ENCODE measurements around the gene ROCK2.

Gene ROCK2

DNA sequence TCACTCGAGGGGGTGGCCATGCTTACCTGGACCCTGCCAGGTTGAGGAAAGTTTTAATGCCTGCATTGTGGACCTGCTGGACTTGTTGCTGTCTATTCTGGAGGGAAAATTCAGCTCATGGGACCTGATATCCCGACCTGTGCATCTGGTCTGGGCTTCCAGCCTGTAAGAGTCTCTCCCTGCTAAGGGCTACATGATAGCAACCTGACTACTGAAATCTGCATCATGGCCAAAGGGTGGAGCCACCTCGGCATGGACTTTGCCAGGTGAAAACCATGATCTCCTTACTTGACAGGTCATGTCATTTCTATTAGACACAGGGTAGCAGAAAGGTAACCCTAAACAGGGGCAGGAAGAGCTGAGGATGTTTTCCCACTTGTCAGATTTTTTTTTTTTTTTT is 202.1 kb downstream of the ROCK2 start:
- no peak overlapping the region for H3K4me3 ChIP-seq (ENCODE audit: low read depth, low read length)
- TF ChIP-seq CTCF (IDR thresholded peaks at IDR 0.05; ENCODE audit: borderline replicate concordance, insufficient read depth, low read depth, low read length) = no peak

DNA sequence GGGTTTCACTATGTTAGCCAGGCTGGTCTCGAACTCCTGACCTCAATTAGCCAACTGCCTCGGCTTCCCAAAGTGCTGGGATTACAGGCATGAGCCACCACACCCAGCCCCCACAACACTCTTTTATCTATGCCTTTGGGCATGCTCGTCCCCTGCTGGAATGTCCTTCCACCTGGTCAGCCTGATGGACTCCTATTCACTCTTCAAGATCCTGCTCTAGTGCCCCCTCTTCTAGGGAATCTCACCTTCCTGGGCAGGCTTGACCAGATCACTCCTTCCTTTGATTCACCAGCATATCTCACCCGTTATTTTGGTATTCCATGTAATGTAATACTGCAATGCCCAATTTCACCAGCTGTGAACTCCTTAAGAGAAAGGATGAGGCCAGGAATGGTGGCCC is 203.1 kb downstream of the ROCK2 start:
- no peak overlapping the region for H3K4me3 ChIP-seq (ENCODE audit: low read depth, low read length)
- TF ChIP-seq CTCF (IDR thresholded peaks at IDR 0.05; ENCODE audit: borderline replicate concordance, insufficient read depth, low read depth, low read length) = no peak

GRCh38 chr2:11140492-11140891 is 203.9 kb downstream of the ROCK2 start:
- no peak for TF ChIP-seq CTCF (IDR thresholded peaks at IDR 0.05; ENCODE audit: borderline replicate concordance, insufficient read depth, low read depth, low read length)

DNA sequence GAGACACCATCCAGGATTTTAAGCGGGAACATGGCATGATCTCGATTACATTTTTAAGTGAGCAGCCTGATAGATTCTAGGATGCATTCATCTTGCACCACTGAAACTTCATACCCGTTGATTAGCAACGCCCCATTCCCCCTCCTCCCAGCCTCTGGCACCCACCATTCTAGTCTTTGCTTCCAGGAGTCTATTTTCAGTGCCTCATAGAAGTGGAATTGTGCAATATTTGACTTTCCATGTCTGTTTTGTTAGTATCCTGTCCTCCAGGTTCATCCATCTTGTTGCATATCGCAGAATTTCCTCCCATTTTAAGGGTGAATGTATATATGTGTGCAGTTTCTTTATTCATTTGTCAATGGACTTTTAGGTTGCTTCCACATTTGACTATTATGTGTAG is 210.1 kb downstream of the ROCK2 start:
- TF ChIP-seq CTCF (IDR thresholded peaks at IDR 0.05; ENCODE audit: borderline replicate concordance, insufficient read depth, low read depth, low read length) = no peak
- H3K4me3 ChIP-seq (ENCODE audit: low read depth, low read length) = no peak overlapping the region

More at GRCh38 chr2:11140492-11140891, 203.9 kb downstream of the ROCK2 start:
- no peak overlapping the region for H3K4me3 ChIP-seq (ENCODE audit: low read depth, low read length)

DNA sequence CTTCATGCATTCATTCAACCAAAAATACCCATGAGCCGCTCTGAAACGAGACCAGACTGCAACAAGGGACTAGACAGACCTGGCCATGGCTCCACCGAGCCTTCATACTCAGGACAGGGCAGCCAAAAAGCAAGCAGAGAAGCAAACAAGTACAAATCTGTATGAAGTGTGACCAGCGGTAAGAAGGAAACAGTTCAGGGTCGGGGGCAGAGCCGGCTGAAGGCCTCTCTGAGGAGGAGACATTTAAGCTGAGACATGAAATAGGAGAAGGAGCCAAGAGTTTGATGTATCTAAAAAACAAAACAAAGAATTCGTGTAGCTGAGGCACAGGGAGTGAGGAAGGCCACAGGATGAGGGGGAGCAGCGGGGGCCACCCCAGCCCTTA is 210.5 kb downstream of the ROCK2 start:
- no peak overlapping the region for H3K4me3 ChIP-seq (ENCODE audit: low read depth, low read length)
- no peak for TF ChIP-seq CTCF (IDR thresholded peaks at IDR 0.05; ENCODE audit: borderline replicate concordance, insufficient read depth, low read depth, low read length)

GRCh38 chr2:11133238-11133935 is 211.0 kb downstream of the ROCK2 start:
- TF ChIP-seq CTCF (IDR thresholded peaks at IDR 0.05; ENCODE audit: borderline replicate concordance, insufficient read depth, low read depth, low read length) = no peak
- no peak overlapping the region for H3K4me3 ChIP-seq (ENCODE audit: low read depth, low read length)

GRCh38 chr2:11132036-11132671 is 212.3 kb downstream of the ROCK2 start:
- no peak for TF ChIP-seq CTCF (IDR thresholded peaks at IDR 0.05; ENCODE audit: borderline replicate concordance, insufficient read depth, low read depth, low read length)
- no peak overlapping the region for H3K4me3 ChIP-seq (ENCODE audit: low read depth, low read length)
